GM12878 (cell line): ENCODE measurements around the gene TSSC4. TPM values are rescaled to one million over a fixed set of nuclear protein-coding genes. Genes with fewer than 3 reads are reported as not detected.

Source experiments
- ATAC-seq: fragments of 200-7000 bp; cut with Tn5 transposase; 3 replicates; pipeline ENCODE4 v1.9.1; 2020; ENCODE audit warnings: mild to moderate bottlenecking, moderate library complexity
- BruUV-seq: library from RNA; stranded (reverse); fragments of 400-500 nt; replicated peaks from 2 replicates; lab custom pipeline; 2021; lab: Mats Ljungman, UMichigan
- CTCF ChIA-PET: fragments of 300-600 bp; sonication (Branson Sonifier 250); formaldehyde crosslinking; extraction: SDS; loops from one replicate; lab custom pipeline; 2021; ENCODE audit warnings: inconsistent platforms; lab: Yijun Ruan, JAX
- POLR2A ChIA-PET: fragments of 350-600 bp; formaldehyde crosslinking; extraction: SDS; loops from one replicate; lab custom pipeline; 2021; ENCODE audit warnings: inconsistent platforms; lab: Charles Lee
- RAD21 ChIA-PET: fragments of 300-600 bp; sonication (Branson Sonifier 250); formaldehyde crosslinking; loops from one replicate; lab custom pipeline; 2023; ENCODE audit warnings: antibody characterized with exemption; ENCODE audit not compliant: unreplicated experiment; lab: Charles Lee
- SMC1A ChIA-PET: fragments of 300-600 bp; sonication (Branson Sonifier 250); formaldehyde crosslinking; loops from one replicate; lab custom pipeline; 2023; ENCODE audit not compliant: unreplicated experiment, uncharacterized antibody; lab: Charles Lee
- DNase-seq: peaks from one replicate; pipeline ENCODE4 v3.0.0-alpha.2; 2011; ENCODE audit warnings: low read depth, low spot score
- FAIRE-seq: peaks from 3 replicates; lab custom pipeline; 2011; peaks lifted over from hg19 to GRCh38; lab: Jason Lieb, UNC
- H2AFZ ChIP-seq: 2 replicates; pipeline ENCODE4 v1.6.0; 2011; ENCODE audit warnings: low read depth, low read length, control low read depth; ENCODE audit not compliant: control insufficient read depth
- H3K27ac ChIP-seq: 2 replicates; pipeline ENCODE4 v1.5.1; 2011; ENCODE audit warnings: control low read depth; ENCODE audit not compliant: control insufficient read depth, insufficient read depth
- H3K27me3 ChIP-seq, 2 experiments: replicated peaks in 1 of 2; 2 replicates each; pipeline versions ENCODE4 v1.6.0 to v1.6.1; 2011; ENCODE audit warnings: low read length in 1 of 2; ENCODE audit not compliant: control insufficient read depth in 2 of 2, insufficient read depth in 2 of 2
- H3K36me3 ChIP-seq, 2 experiments: 2 replicates each; pipeline ENCODE4 v1.5.1; 2011; ENCODE audit warnings: low read length in 1 of 2; ENCODE audit not compliant: control insufficient read depth in 2 of 2, insufficient read depth in 2 of 2
- H3K4me1 ChIP-seq: 2 replicates; pipeline ENCODE4 v1.6.1; 2011; ENCODE audit warnings: mild to moderate bottlenecking, low read length, moderate library complexity, mixed read lengths; ENCODE audit not compliant: control insufficient read depth, insufficient read depth
- H3K4me2 ChIP-seq: 2 replicates; pipeline ENCODE4 v1.6.0; 2011; ENCODE audit warnings: control low read depth; ENCODE audit not compliant: control insufficient read depth, insufficient read depth
- H3K4me3 ChIP-seq: fragments of 200-600 bp; sonication (generic); 2 replicates; pipeline ENCODE4 v1.5.1; 2016
- H3K79me2 ChIP-seq: 2 replicates; pipeline ENCODE4 v1.6.0; 2011; ENCODE audit warnings: low read length; ENCODE audit not compliant: control insufficient read depth, insufficient read depth
- H3K9ac ChIP-seq: 2 replicates; pipeline ENCODE4 v1.8.0; 2011; ENCODE audit warnings: low read length, control low read depth, mixed read lengths; ENCODE audit not compliant: control insufficient read depth, insufficient read depth
- H3K9me3 ChIP-seq: replicated peaks from 3 replicates; pipeline ENCODE4 v1.5.1; 2011; ENCODE audit warnings: mild to moderate bottlenecking, low read length; ENCODE audit not compliant: control insufficient read depth, insufficient read depth
- H4K20me1 ChIP-seq: 2 replicates; pipeline ENCODE4 v1.6.0; 2011; ENCODE audit not compliant: control insufficient read depth, insufficient read depth
- CBFB ChIP-seq: IDR thresholded peaks from 2 replicates; pipeline ENCODE4 v1.6.1; 2016; ENCODE audit warnings: antibody characterized with exemption, low read depth
- CHD1 ChIP-seq: IDR thresholded peaks from 2 replicates; pipeline ENCODE4 v1.6.1; 2012; ENCODE audit warnings: low read depth, low read length, improper control_type of control experiment
- CHD4 ChIP-seq: fragments of 200-600 bp; sonication (generic); IDR thresholded peaks from 2 replicates; pipeline ENCODE4 v1.6.1; 2016; ENCODE audit warnings: mild to moderate bottlenecking
- EED ChIP-seq: sonication (generic); IDR thresholded peaks from 2 replicates; pipeline ENCODE4 v1.6.1; 2016; ENCODE audit warnings: antibody characterized with exemption, low read depth
- EGR1 ChIP-seq, 2 experiments: IDR thresholded peaks; 1 replicate in 1 of 2; 2 replicates in 1 of 2; pipeline ENCODE4 v1.6.1; 2011 to 2012; ENCODE audit warnings: low read depth in 2 of 2, low read length in 2 of 2, borderline replicate concordance in 1 of 2, mild to moderate bottlenecking in 1 of 2, moderate library complexity in 1 of 2
- ETV6 ChIP-seq, 2 experiments: fragments of 450-650 bp in 1 of 2; IDR thresholded peaks in 1 of 2; conservative IDR thresholded peaks in 1 of 2; 2 replicates each; pipeline ENCODE4 v1.6.1; 2014; ENCODE audit warnings: antibody characterized with exemption in 1 of 2, borderline replicate concordance in 1 of 2, low read depth in 1 of 2, mild to moderate bottlenecking in 1 of 2, moderate library complexity in 1 of 2
- GATAD2B ChIP-seq: fragments of 450-650 bp; conservative IDR thresholded peaks from 2 replicates; pipeline ENCODE4 v1.6.1; 2017; ENCODE audit warnings: low read depth, mild to moderate bottlenecking, moderate library complexity
- IKZF1 ChIP-seq: fragments of 450-650 bp; conservative IDR thresholded peaks from 2 replicates; pipeline ENCODE4 v1.6.1; 2017; ENCODE audit warnings: antibody characterized with exemption, mild to moderate bottlenecking
- MTA3 ChIP-seq: IDR thresholded peaks from 2 replicates; pipeline ENCODE4 v1.6.1; 2012; ENCODE audit warnings: low read length, inconsistent platforms, borderline replicate concordance
- NBN ChIP-seq: fragments of 450-650 bp; IDR thresholded peaks from 2 replicates; pipeline ENCODE4 v1.6.1; 2016
- NFYA ChIP-seq: IDR thresholded peaks from 2 replicates; pipeline ENCODE4 v1.6.1; 2011; ENCODE audit warnings: low read depth, mild to moderate bottlenecking, low read length, improper control_type of control experiment, borderline replicate concordance
- NR2C2 ChIP-seq: IDR thresholded peaks from 2 replicates; pipeline ENCODE4 v1.6.1; 2011; ENCODE audit warnings: borderline replicate concordance, low read depth; ENCODE audit not compliant: control insufficient read depth, insufficient read length
- NR2F1 ChIP-seq: fragments of 450-650 bp; conservative IDR thresholded peaks from 2 replicates; pipeline ENCODE4 v1.6.1; 2017; ENCODE audit warnings: mild to moderate bottlenecking
- NRF1 ChIP-seq: conservative IDR thresholded peaks from 2 replicates; pipeline ENCODE4 v1.6.1; 2011; ENCODE audit warnings: mild to moderate bottlenecking, low read depth, low read length, improper control_type of control experiment
- RELB ChIP-seq: fragments of 450-650 bp; IDR thresholded peaks from 2 replicates; pipeline ENCODE4 v1.6.1; 2017; ENCODE audit warnings: low read depth, mild to moderate bottlenecking, moderate library complexity
- SUZ12 ChIP-seq: fragments of 200-600 bp; sonication (generic); IDR thresholded peaks from one replicate; pipeline ENCODE4 v1.6.1; 2018; ENCODE audit warnings: antibody characterized with exemption, mild to moderate bottlenecking; ENCODE audit not compliant: unreplicated experiment
- TCF12 ChIP-seq: IDR thresholded peaks from 2 replicates; pipeline ENCODE4 v1.6.1; 2011; ENCODE audit warnings: low read depth, mild to moderate bottlenecking, low read length
- TCF3 ChIP-seq: IDR thresholded peaks from 2 replicates; pipeline ENCODE4 v1.6.1; 2012; ENCODE audit warnings: low read depth, mild to moderate bottlenecking, low read length, borderline replicate concordance; ENCODE audit not compliant: insufficient read depth
- ZBTB33 ChIP-seq: fragments of 450-650 bp; IDR thresholded peaks from 2 replicates; pipeline ENCODE4 v1.6.1; 2017; ENCODE audit warnings: mild to moderate bottlenecking
- WGBS: methylation state at CpG from one replicate; pipeline ENCODE4 v1.1.6; 2016; ENCODE audit warnings: low lambda C conversion rate; ENCODE audit not compliant: insufficient replicate concordance, insufficient coverage; ENCODE audit errors: missing lambda C conversion rate; 5-methylcytosine and 5-hydroxymethylcytosine counted together
- in situ Hi-C: fragments of 300-500 bp; cut with MboI; formaldehyde crosslinking; loops from 9 replicates; pipeline ENCODE4 v1.14.3; 2018; ENCODE audit warnings: mixed read lengths
- intact Hi-C: fragments of 100-400 bp; cut with micrococcal nuclease; formaldehyde crosslinking; loops from one replicate; pipeline ENCODE4 v1.14.2; 2022; ENCODE audit not compliant: unreplicated experiment
- polyA plus RNA-seq, 11 experiments: library from polyadenylated mRNA; depleted of rRNA in 4 of 11; unstranded in 6 of 11; stranded (reverse) in 5 of 11; fragments of >200 nt; fragmentation: Nextera tagmentation in 4 of 11; fragmentation: Illumina TruSeq in 1 of 11; extraction: Ambion mirVana in 4 of 11; extraction: Trizol in 1 of 11; gene quantifications; 1 replicate in 1 of 11; 2 replicates in 10 of 11; pipeline versions ENCODE4 v1.2.1 to v1.2.3, GENCODE V29; 2011 to 2016; ENCODE audit warnings: inconsistent platforms in 2 of 11, missing spikeins in 2 of 11, low read depth in 1 of 11
- total RNA-seq, 4 experiments: library from RNA; depleted of rRNA in 3 of 4; stranded (reverse); fragments of >200 nt in 3 of 4; fragmentation: Illumina TruSeq in 1 of 4; extraction: Trizol in 1 of 4; gene quantifications; 2 replicates each; pipeline versions ENCODE4 v1.2.1 to v1.2.3, GENCODE V29; 2013 to 2021

Gene TSSC4
- total and polyA plus RNA-seq, 10 of the 15 experiments (the other 5 are each of a cell fraction or from before 2014, with no cell fraction given), result 0.69 to 70.1 (median 25.7) TPM

- TF ChIP-seq CHD1 (no peak), NRF1 (no peak), NR2C2 (no peak), NBN (no peak), MTA3 (no peak), CHD4 (no peak)
Measured at GRCh38 chr11:2382129-2382517, 18.4 kb upstream of the TSSC4 start (continued).

- Histone ChIP-seq H3K4me2 (peak overlapping the region; percentile 96), H2AFZ (no peak overlapping the region), H3K9me3 (no peaks in the 10 kb centered on the region; the same call in 2 of the 3 replicates), H3K27me3 (no peaks in the 10 kb centered on the region), H3K36me3 (no peaks in the 10 kb centered on the region; a peak in 2 of 4 replicates), H3K4me1 (peaks cover 80% of the 10 kb centered on the region), H3K9ac (no peak overlapping the region), H3K27ac (peak overlapping the region; percentile 62), H3K4me3 (peak overlapping the region; percentile 45; the same call in 1 of the 2 replicates), H4K20me1 (peaks cover 5% of the 10 kb centered on the region), H3K79me2 (peaks cover 90% of the 10 kb centered on the region)
- ChIA-PET CTCF (interaction anchor here (0.7 to 2.1 kb wide), 2 partner anchors 11 to 17 kb away, joined by 3 to 11 read pairs; partner anchors contain the start of gene TSSC4), POLR2A (no interaction called here), SMC1A (interaction anchor here (1.7 kb wide), 1 partner anchor 17 kb away, joined by 6 read pairs; the partner anchor contains the start of gene TSSC4), RAD21 (interaction anchor here (1.4 to 2.4 kb wide), 2 partner anchors 17 to 79 kb away, joined by 4 to 6 read pairs; partner anchors contain the start of gene TSSC4)
- DNase-seq (no peak), FAIRE-seq (no peak), ATAC-seq (peak; percentile 13)
- in situ Hi-C loops, result loop anchor here (5.0 to 25.0 kb wide), 2 partner anchors 531 to 1571 kb away; partner anchors contain the start of genes LSP1, PIDD1, PNPLA2 and RPLP2
- 13% methylated on average over 26 of the region's 26 CpGs for WGBS
- intact Hi-C loops, result loop anchor here (5.0 kb wide), 1 partner anchor 531 kb away; the partner anchor contains the start of gene LSP1
- no TSS peak for BruUV-seq
- TF ChIP-seq CBFB, result no peak
- TF ChIP-seq TCF12, result no peak
- no peak for TF ChIP-seq ZBTB33
- 0 out of 2 replicates have a peak, but pooled peaks have one; percentile 45 for TF ChIP-seq GATAD2B
- TF ChIP-seq RELB, result no peak
- no peak; a peak in 1 of 4 replicates for TF ChIP-seq ETV6 (conservative IDR thresholded peaks at IDR 0.05 in 1 of 2, IDR thresholded peaks at IDR 0.05 in 1 of 2; ENCODE audit: borderline replicate concordance in 1 of 2, low read depth in 1 of 2)
- TF ChIP-seq EED, result peak; percentile 43
- TF ChIP-seq TCF3, result 0 out of 2 replicates have a peak, but pooled peaks have one; percentile 5
- no peak for TF ChIP-seq NFYA
- TF ChIP-seq IKZF1, result peak; percentile 53
- no peak for TF ChIP-seq SUZ12
- TF ChIP-seq NR2F1, result peak; percentile 61
- no peak for TF ChIP-seq EGR1 (IDR thresholded peaks at IDR 0.05; ENCODE audit: borderline replicate concordance in 1 of 2, low read depth in 2 of 2, low read length in 2 of 2)
Measured at GRCh38 chr11:2382936-2383851, 17.4 kb upstream of the TSSC4 start.
